Measurements from ENCODE around the gene KCTD16.

Gene KCTD16

GRCh38 chr5:144378681-144379080 lies 208.0 kb downstream of the KCTD16 start:
- peaks cover 6% of the 10 kb centered on the region for H3K27me3 ChIP-seq (ENCODE audit: insufficient read depth, low read length, poor library complexity)
- H3K9ac ChIP-seq (ENCODE audit: low read depth, low read length) = no peak overlapping the region
- H3K4me3 ChIP-seq (ENCODE audit: low read depth in 1 of 2, low read length in 2 of 2) = no peak overlapping the region
- H3K4me2 ChIP-seq (ENCODE audit: insufficient read depth, low read length) = no peak overlapping the region
- H3K9me3 ChIP-seq (ENCODE audit: insufficient read depth, low read length, severe bottlenecking) = no peaks in the 10 kb centered on the region
- ATAC-seq (ENCODE audit: insufficient read depth, low read depth) = no peak
- no peaks in the 10 kb centered on the region for H4K20me1 ChIP-seq (ENCODE audit: insufficient read depth, low read length)
- H3K4me1 ChIP-seq (ENCODE audit: insufficient read depth, low read length) = no peaks in the 10 kb centered on the region
- TF ChIP-seq EZH2 (IDR thresholded peaks at IDR 0.05; ENCODE audit: borderline replicate concordance, low read depth, low read length, severe bottlenecking) = no peak
- TF ChIP-seq, protein P1, sequence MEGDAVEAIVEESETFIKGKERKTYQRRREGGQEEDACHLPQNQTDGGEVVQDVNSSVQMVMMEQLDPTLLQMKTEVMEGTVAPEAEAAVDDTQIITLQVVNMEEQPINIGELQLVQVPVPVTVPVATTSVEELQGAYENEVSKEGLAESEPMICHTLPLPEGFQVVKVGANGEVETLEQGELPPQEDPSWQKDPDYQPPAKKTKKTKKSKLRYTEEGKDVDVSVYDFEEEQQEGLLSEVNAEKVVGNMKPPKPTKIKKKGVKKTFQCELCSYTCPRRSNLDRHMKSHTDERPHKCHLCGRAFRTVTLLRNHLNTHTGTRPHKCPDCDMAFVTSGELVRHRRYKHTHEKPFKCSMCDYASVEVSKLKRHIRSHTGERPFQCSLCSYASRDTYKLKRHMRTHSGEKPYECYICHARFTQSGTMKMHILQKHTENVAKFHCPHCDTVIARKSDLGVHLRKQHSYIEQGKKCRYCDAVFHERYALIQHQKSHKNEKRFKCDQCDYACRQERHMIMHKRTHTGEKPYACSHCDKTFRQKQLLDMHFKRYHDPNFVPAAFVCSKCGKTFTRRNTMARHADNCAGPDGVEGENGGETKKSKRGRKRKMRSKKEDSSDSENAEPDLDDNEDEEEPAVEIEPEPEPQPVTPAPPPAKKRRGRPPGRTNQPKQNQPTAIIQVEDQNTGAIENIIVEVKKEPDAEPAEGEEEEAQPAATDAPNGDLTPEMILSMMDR (IDR thresholded peaks at IDR 0.05; ENCODE audit: borderline replicate concordance, extremely low read depth, low read length, poor library complexity, severe bottlenecking) = no peak
- DNase-seq = no peak
- no peaks in the 10 kb centered on the region for H3K36me3 ChIP-seq (ENCODE audit: insufficient read depth, low read length)
- H3K79me2 ChIP-seq (ENCODE audit: insufficient read depth, low read length) = no peaks in the 10 kb centered on the region
- no peak overlapping the region for H2AFZ ChIP-seq (ENCODE audit: low read depth, low read length)
- no peak overlapping the region for H3K27ac ChIP-seq (ENCODE audit: low read length)

GRCh38 chr5:144385597-144385996 lies 214.9 kb downstream of the KCTD16 start:
- no peaks in the 10 kb centered on the region for H3K9me3 ChIP-seq (ENCODE audit: insufficient read depth, low read length, severe bottlenecking)
- no peak overlapping the region for H3K4me3 ChIP-seq (ENCODE audit: low read depth in 1 of 2, low read length in 2 of 2)
- H3K4me1 ChIP-seq (ENCODE audit: insufficient read depth, low read length) = no peaks in the 10 kb centered on the region
- H3K27me3 ChIP-seq (ENCODE audit: insufficient read depth, low read length, poor library complexity) = no peaks in the 10 kb centered on the region
- no peak overlapping the region for H3K4me2 ChIP-seq (ENCODE audit: insufficient read depth, low read length)
- no peak overlapping the region for H2AFZ ChIP-seq (ENCODE audit: low read depth, low read length)
- no peak overlapping the region for H3K27ac ChIP-seq (ENCODE audit: low read length)
- TF ChIP-seq, protein P1 (IDR thresholded peaks at IDR 0.05; ENCODE audit: borderline replicate concordance, extremely low read depth, low read length, poor library complexity, severe bottlenecking) = no peak
- no peak for TF ChIP-seq EZH2 (IDR thresholded peaks at IDR 0.05; ENCODE audit: borderline replicate concordance, low read depth, low read length, severe bottlenecking)
- ATAC-seq (ENCODE audit: insufficient read depth, low read depth) (no peak), DNase-seq (no peak)
- no peaks in the 10 kb centered on the region for H3K36me3 ChIP-seq (ENCODE audit: insufficient read depth, low read length)
- H3K79me2 ChIP-seq (ENCODE audit: insufficient read depth, low read length) = no peaks in the 10 kb centered on the region
- no peaks in the 10 kb centered on the region for H4K20me1 ChIP-seq (ENCODE audit: insufficient read depth, low read length)
- no peak overlapping the region for H3K9ac ChIP-seq (ENCODE audit: low read depth, low read length)

GRCh38 chr5:144386315-144386714 lies 215.6 kb downstream of the KCTD16 start:
- TF ChIP-seq, protein P1 (IDR thresholded peaks at IDR 0.05; ENCODE audit: borderline replicate concordance, extremely low read depth, low read length, poor library complexity, severe bottlenecking) = no peak
- TF ChIP-seq EZH2 (IDR thresholded peaks at IDR 0.05; ENCODE audit: borderline replicate concordance, low read depth, low read length, severe bottlenecking) = no peak
- H3K4me1 ChIP-seq (ENCODE audit: insufficient read depth, low read length) = no peaks in the 10 kb centered on the region
- no peak overlapping the region for H3K9ac ChIP-seq (ENCODE audit: low read depth, low read length)
- no peaks in the 10 kb centered on the region for H4K20me1 ChIP-seq (ENCODE audit: insufficient read depth, low read length)
- H3K4me2 ChIP-seq (ENCODE audit: insufficient read depth, low read length) = no peak overlapping the region
- H3K36me3 ChIP-seq (ENCODE audit: insufficient read depth, low read length) = no peaks in the 10 kb centered on the region
- no peak overlapping the region for H2AFZ ChIP-seq (ENCODE audit: low read depth, low read length)
- H3K27ac ChIP-seq (ENCODE audit: low read length) = no peak overlapping the region
- DNase-seq (no peak), ATAC-seq (ENCODE audit: insufficient read depth, low read depth) (no peak)
- no peaks in the 10 kb centered on the region for H3K9me3 ChIP-seq (ENCODE audit: insufficient read depth, low read length, severe bottlenecking)
- H3K27me3 ChIP-seq (ENCODE audit: insufficient read depth, low read length, poor library complexity) = no peaks in the 10 kb centered on the region
- H3K79me2 ChIP-seq (ENCODE audit: insufficient read depth, low read length) = no peaks in the 10 kb centered on the region
- H3K4me3 ChIP-seq (ENCODE audit: low read depth in 1 of 2, low read length in 2 of 2) = no peak overlapping the region

DNA sequence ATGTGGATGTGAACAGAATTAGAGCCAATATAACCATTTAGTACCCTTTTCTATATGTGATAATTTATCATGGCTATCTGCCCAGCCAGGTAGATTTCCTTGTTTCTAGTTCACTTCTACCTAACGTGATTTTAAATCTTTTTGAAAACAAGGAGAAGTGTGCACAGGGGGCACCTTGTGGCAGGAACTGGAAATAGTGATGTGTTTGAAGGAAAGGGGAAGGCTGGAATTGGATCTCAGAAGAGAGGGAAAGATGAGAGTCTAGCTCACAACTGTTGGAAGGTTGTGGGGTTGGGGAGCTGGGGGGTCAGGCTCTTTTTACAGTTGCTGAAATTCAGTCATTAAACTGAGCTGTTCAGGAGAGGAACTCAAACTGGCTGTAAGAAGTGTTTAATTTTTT lies 219.5 kb downstream of the KCTD16 start:
- Histone ChIP-seq H3K9me3 (ENCODE audit: insufficient read depth, low read length, severe bottlenecking) (no peaks in the 10 kb centered on the region), H3K27me3 (ENCODE audit: insufficient read depth, low read length, poor library complexity) (no peaks in the 10 kb centered on the region), H3K4me1 (ENCODE audit: insufficient read depth, low read length) (no peaks in the 10 kb centered on the region), H3K4me3 (ENCODE audit: low read depth in 1 of 2, low read length in 2 of 2) (no peak overlapping the region), H3K36me3 (ENCODE audit: insufficient read depth, low read length) (no peaks in the 10 kb centered on the region), H3K9ac (ENCODE audit: low read depth, low read length) (no peak overlapping the region), H4K20me1 (ENCODE audit: insufficient read depth, low read length) (no peaks in the 10 kb centered on the region), H3K27ac (ENCODE audit: low read length) (no peak overlapping the region), H3K4me2 (ENCODE audit: insufficient read depth, low read length) (no peak overlapping the region), H2AFZ (ENCODE audit: low read depth, low read length) (no peak overlapping the region), H3K79me2 (ENCODE audit: insufficient read depth, low read length) (no peaks in the 10 kb centered on the region)
- TF ChIP-seq, protein P1 (IDR thresholded peaks at IDR 0.05; ENCODE audit: borderline replicate concordance, extremely low read depth, low read length, poor library complexity, severe bottlenecking) = peak; percentile 31
- no peak for TF ChIP-seq EZH2 (IDR thresholded peaks at IDR 0.05; ENCODE audit: borderline replicate concordance, low read depth, low read length, severe bottlenecking)
- ATAC-seq (ENCODE audit: insufficient read depth, low read depth) (no peak), DNase-seq (no peak)
